Gastrocnemius medialis (tissue), 4 donors: ENCODE results near the gene ARSB. TPM values are rescaled to one million over a fixed set of nuclear protein-coding genes. Genes with fewer than 3 reads are reported as not detected.

Source experiments
- ATAC-seq, 2 donors: fragments of 150-250 bp; one replicate each; pipeline ENCODE4 v1.9.1; 2016
- DNase-seq, 2 donors: peaks; one replicate each; pipeline ENCODE4 v3.0.0-alpha.2; 2019
- H3K27ac ChIP-seq, 4 donors: fragments of 200-600 bp; sonication (generic); 1 replicate in 1 of 4; 2 replicates in 3 of 4; pipeline ENCODE4 v1.5.1; 2016 to 2018; ENCODE audit warnings: mild to moderate bottlenecking in 2 of 4, moderate library complexity in 1 of 4
- H3K27me3 ChIP-seq, 3 donors: fragments of 200-600 bp; sonication (generic) in 2 of 3; 1 replicate in 1 of 3; 2 replicates in 2 of 3; pipeline versions ENCODE4 v1.5.1 to v1.6.0; 2016 to 2019; ENCODE audit warnings: mild to moderate bottlenecking in 1 of 3, moderate library complexity in 1 of 3
- H3K36me3 ChIP-seq, 2 donors: fragments of 200-600 bp; sonication (generic) in 1 of 2; one replicate each; pipeline ENCODE4 v1.5.1; 2017 to 2018
- H3K4me1 ChIP-seq, 2 donors: fragments of 200-600 bp; sonication (generic) in 1 of 2; one replicate each; pipeline ENCODE4 v1.5.1; 2016 to 2017; ENCODE audit warnings: mild to moderate bottlenecking in 2 of 2
- H3K4me3 ChIP-seq, 4 donors: fragments of 200-600 bp; sonication (generic) in 3 of 4; 1 replicate in 1 of 4; 2 replicates in 3 of 4; pipeline ENCODE4 v1.5.1; 2016 to 2019; ENCODE audit warnings: mild to moderate bottlenecking in 2 of 4
- H3K9me3 ChIP-seq, 3 donors: fragments of 200-600 bp; sonication (generic) in 2 of 3; 1 replicate in 1 of 3; 2 replicates in 2 of 3; pipeline ENCODE4 v1.5.1; 2016 to 2019
- CTCF ChIP-seq, 5 experiments: fragments of 450-650 bp in 3 of 5; fragments of 200-600 bp in 2 of 5; sonication (generic) in 2 of 5; IDR thresholded peaks in 4 of 5; conservative IDR thresholded peaks in 1 of 5; 1 replicate in 4 of 5; 2 replicates in 1 of 5; pipeline ENCODE4 v1.5.1; 2016 to 2019; ENCODE audit warnings: antibody characterized with exemption in 5 of 5, mild to moderate bottlenecking in 3 of 5, moderate library complexity in 3 of 5
- POLR2A ChIP-seq, 2 donors: fragments of 450-650 bp; IDR thresholded peaks; one replicate each; pipeline ENCODE4 v1.6.1; 2017; ENCODE audit warnings: antibody characterized with exemption in 2 of 2, mild to moderate bottlenecking in 2 of 2, moderate library complexity in 2 of 2
- in situ Hi-C, 4 donors: fragments of 200-750 bp; cut with MboI; loops; one replicate each; pipeline versions ENCODE4 v1.15.0 to v1.8.0; 2017; ENCODE audit warnings: low sequenced_read_pairs in 4 of 4
- intact Hi-C: fragments of 100-400 bp; cut with DNase I; formaldehyde crosslinking; loops from one replicate; pipeline ENCODE4 v1.15.1; 2023; ENCODE audit warnings: low total_unique reads
- total RNA-seq, 4 donors: library from RNA; depleted of rRNA; stranded (reverse); fragments of >200 nt; gene quantifications; one replicate each; pipeline versions ENCODE4 v1.1.0 to v1.2.3, GENCODE V29; 2016

The ARSB gene
- total RNA-seq, 4 donors from 2014 or later, result 3.2 to 8.3 (median 5.1) TPM

DNA sequence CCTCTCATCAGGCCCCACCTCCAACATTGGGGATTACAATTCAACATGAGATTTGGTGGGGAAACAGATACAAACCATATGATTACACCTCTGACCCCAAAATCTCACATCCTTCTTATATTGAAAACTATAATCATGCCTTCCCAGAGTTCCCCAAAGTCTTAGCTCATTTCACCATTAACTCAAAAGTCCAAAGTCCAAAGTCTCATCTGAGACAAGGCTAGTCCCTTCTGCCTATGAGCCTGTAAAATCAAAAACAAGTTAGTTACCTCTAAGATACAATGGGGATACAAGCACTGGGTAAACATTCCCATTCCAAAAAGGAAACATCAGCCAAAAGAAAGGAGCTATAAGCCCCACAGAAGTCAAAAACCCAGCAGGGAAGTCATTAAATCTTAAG lies 26.8 kb upstream of the ARSB start:
- intact Hi-C loops (no loop called here), in situ Hi-C loops (loop anchor here (10.0 to 25.0 kb wide), 2 partner anchors 123 to 450 kb away; no protein-coding TSS in a partner anchor)
- H3K27me3 ChIP-seq, result no peaks in the 10 kb centered on the region
- H3K36me3 ChIP-seq, result no peaks in the 10 kb centered on the region
- H3K4me3 ChIP-seq, result no peak overlapping the region
- TF ChIP-seq CTCF (IDR thresholded peaks at IDR 0.05 in 4 of 5, conservative IDR thresholded peaks at IDR 0.05 in 1 of 5) (no peak), POLR2A (IDR thresholded peaks at IDR 0.05) (no peak)
- no peak overlapping the region for H3K27ac ChIP-seq
- DNase-seq (no peak), ATAC-seq (no peak)
- no peaks in the 10 kb centered on the region for H3K9me3 ChIP-seq
- no peaks in the 10 kb centered on the region for H3K4me1 ChIP-seq

DNA sequence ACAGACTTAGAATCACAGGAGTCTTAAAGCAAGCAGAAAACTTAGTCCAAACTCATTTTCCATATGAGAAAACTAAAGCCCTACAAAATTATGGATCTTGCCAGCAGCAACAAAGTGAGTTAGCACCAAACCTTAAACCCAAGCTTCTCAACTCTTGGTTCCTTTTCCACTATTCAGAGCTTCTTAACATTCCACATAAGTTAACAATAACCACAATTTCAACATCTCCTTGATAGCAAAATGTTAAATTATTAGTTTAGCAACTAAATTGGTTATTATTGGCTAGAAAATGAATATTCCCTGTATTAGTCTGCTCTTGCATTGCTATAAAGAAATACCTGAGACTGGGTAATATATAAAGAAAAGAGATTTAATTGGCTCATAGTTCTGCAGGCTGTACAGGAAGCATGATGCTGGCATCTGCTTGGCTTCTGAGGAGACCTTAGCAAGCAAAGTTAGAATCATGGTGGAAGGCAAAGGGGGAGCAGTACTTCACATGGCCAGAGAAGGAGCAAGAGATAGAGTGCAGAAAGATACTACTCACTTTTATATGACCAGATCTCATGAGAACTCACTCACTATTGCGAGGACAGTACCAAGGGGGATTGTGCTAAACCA lies 26.2 kb upstream of the ARSB start:
- H3K4me1 ChIP-seq, result no peaks in the 10 kb centered on the region
- no peaks in the 10 kb centered on the region for H3K27me3 ChIP-seq
- intact Hi-C loops (no loop called here), in situ Hi-C loops (loop anchor here (10.0 to 25.0 kb wide), 2 partner anchors 123 to 451 kb away; no protein-coding TSS in a partner anchor)
- ATAC-seq (no peak), DNase-seq (no peak)
- no peaks in the 10 kb centered on the region for H3K36me3 ChIP-seq
- H3K27ac ChIP-seq, result no peak overlapping the region
- H3K9me3 ChIP-seq, result no peaks in the 10 kb centered on the region
- H3K4me3 ChIP-seq, result no peak overlapping the region
- TF ChIP-seq CTCF (IDR thresholded peaks at IDR 0.05 in 4 of 5, conservative IDR thresholded peaks at IDR 0.05 in 1 of 5) (no peak), POLR2A (IDR thresholded peaks at IDR 0.05) (no peak)

GRCh38 chr5:79008362-79008761 lies 23.3 kb upstream of the ARSB start:
- no peaks in the 10 kb centered on the region for H3K4me1 ChIP-seq
- H3K36me3 ChIP-seq, result no peaks in the 10 kb centered on the region
- no peak overlapping the region for H3K4me3 ChIP-seq
- no peaks in the 10 kb centered on the region for H3K9me3 ChIP-seq
- no peaks in the 10 kb centered on the region for H3K27me3 ChIP-seq
- H3K27ac ChIP-seq, result no peak overlapping the region
- in situ Hi-C loops, result loop anchor here (25.0 kb wide), 1 partner anchor 454 kb away; no protein-coding TSS in a partner anchor
- DNase-seq, result no peak
- intact Hi-C loops, result no loop called here
- no peak for ATAC-seq
- TF ChIP-seq POLR2A (IDR thresholded peaks at IDR 0.05) (no peak), CTCF (IDR thresholded peaks at IDR 0.05 in 4 of 5, conservative IDR thresholded peaks at IDR 0.05 in 1 of 5) (no peak)

DNA sequence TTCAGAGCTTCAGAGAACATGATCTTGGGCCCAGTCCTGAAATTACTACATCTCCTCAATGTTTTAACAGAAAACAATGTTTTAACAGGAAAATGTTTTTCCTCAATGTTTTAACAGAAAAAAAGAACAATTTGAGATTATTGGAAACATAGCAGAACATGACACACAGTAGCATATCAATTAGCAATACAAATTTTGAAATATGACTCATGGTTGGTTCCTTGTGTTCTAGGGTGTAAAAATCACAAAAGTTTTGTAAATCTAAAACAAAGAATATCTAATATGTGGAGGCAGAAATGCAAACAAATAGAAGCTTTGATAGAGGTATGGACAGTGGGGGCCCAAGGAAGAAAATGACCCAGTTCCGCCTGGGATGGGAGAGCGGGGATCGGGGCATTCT lies 22.8 kb upstream of the ARSB start:
- H3K4me3 ChIP-seq, result no peak overlapping the region
- DNase-seq (no peak), ATAC-seq (no peak)
- no peak overlapping the region for H3K27ac ChIP-seq
- H3K4me1 ChIP-seq, result no peaks in the 10 kb centered on the region
- no peaks in the 10 kb centered on the region for H3K27me3 ChIP-seq
- in situ Hi-C loops (loop anchor here (25.0 kb wide), 1 partner anchor 454 kb away; no protein-coding TSS in a partner anchor), intact Hi-C loops (no loop called here)
- no peaks in the 10 kb centered on the region for H3K36me3 ChIP-seq
- TF ChIP-seq CTCF (IDR thresholded peaks at IDR 0.05 in 4 of 5, conservative IDR thresholded peaks at IDR 0.05 in 1 of 5) (no peak), POLR2A (IDR thresholded peaks at IDR 0.05) (no peak)
- no peaks in the 10 kb centered on the region for H3K9me3 ChIP-seq
